ENCODE data around the gene PEX11A. TPM values are rescaled to one million over a fixed set of nuclear protein-coding genes. Genes with fewer than 3 reads are reported as not detected.

PEX11A gene
- polyA plus RNA-seq, 2 of the 4 experiments (the other 2 are of a cell fraction), result 6.3 to 8.1 TPM

DNA sequence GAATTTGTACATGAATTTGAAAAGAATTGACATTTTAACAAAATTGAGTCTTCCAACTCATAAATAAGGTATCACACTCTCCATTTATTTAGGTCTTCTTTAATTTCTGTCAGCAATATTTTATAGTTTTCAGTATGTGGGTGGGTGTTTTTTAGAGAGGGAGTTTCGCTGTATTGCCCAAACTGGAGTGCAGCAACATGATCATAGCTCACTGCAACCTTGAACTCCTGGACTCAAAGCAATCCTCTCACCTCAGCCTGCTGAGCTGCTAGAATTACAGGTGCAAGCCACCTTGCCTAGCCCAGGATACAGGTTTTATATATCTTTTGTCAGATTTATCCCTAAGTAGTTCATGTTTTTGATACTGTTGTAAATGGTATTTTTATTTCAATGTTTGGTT, 4.6 kb upstream of the PEX11A start:
- no peak overlapping the region for H3K4me3 ChIP-seq
- 20% methylated on average over 1 of the region's 1 CpG for WGBS (ENCODE audit: missing lambda C conversion rate)
- H3K27ac ChIP-seq, result no peak overlapping the region
- no peaks in the 10 kb centered on the region for H3K9me3 ChIP-seq
- CTCF ChIA-PET, result interaction anchor here (0.7 to 1.3 kb wide), 3 partner anchors 48 to 253 kb away, joined by 3 to 5 read pairs (median 3); no protein-coding TSS in a partner anchor
- no peak overlapping the region for H3K4me2 ChIP-seq
- 0 out of 3 replicates have a peak, but pooled peaks cover 3% of the 10 kb centered on the region for H3K4me1 ChIP-seq
- DNase-seq (ENCODE audit: low read depth in 1 of 2, low spot score in 1 of 2), result no peak
- TF ChIP-seq PHF8 (IDR thresholded peaks at IDR 0.05; ENCODE audit: borderline replicate concordance, low read depth), result no peak
- TF ChIP-seq TFCP2L1 (CRISPR knock-in tag; IDR thresholded peaks at IDR 0.05), result no peak
- TF ChIP-seq GATA3 (IDR thresholded peaks at IDR 0.05; ENCODE audit: borderline replicate concordance), result no peak
- no peak for TF ChIP-seq NR3C1 (IDR thresholded peaks at IDR 0.05)
- TF ChIP-seq SREBF2 (IDR thresholded peaks at IDR 0.05), result no peak
- TF ChIP-seq MAZ (IDR thresholded peaks at IDR 0.05; ENCODE audit: borderline replicate concordance, low read depth, low read length), result no peak
- TF ChIP-seq, protein P1, sequence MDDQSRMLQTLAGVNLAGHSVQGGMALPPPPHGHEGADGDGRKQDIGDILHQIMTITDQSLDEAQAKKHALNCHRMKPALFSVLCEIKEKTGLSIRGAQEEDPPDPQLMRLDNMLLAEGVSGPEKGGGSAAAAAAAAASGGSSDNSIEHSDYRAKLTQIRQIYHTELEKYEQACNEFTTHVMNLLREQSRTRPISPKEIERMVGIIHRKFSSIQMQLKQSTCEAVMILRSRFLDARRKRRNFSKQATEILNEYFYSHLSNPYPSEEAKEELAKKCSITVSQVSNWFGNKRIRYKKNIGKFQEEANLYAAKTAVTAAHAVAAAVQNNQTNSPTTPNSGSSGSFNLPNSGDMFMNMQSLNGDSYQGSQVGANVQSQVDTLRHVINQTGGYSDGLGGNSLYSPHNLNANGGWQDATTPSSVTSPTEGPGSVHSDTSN (IDR thresholded peaks at IDR 0.05), result no peak
- no peak for TF ChIP-seq MAFK (IDR thresholded peaks at IDR 0.05; ENCODE audit: partially characterized antibody)
- no peak for TF ChIP-seq RARB (CRISPR knock-in tag; IDR thresholded peaks at IDR 0.05)
- TF ChIP-seq, protein P2, sequence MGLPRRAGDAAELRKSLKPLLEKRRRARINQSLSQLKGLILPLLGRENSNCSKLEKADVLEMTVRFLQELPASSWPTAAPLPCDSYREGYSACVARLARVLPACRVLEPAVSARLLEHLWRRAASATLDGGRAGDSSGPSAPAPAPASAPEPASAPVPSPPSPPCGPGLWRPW (IDR thresholded peaks at IDR 0.05), result no peak
- TF ChIP-seq EHMT2 (IDR thresholded peaks at IDR 0.05; ENCODE audit: low read depth), result no peak
- no peak for TF ChIP-seq CHD4 (IDR thresholded peaks at IDR 0.05; ENCODE audit: borderline replicate concordance)
- TF ChIP-seq ZNF302 (CRISPR knock-in tag; IDR thresholded peaks at IDR 0.05), result no peak
- no peak for TF ChIP-seq CBX8 (IDR thresholded peaks at IDR 0.05)
- FAIRE-seq, result no peak
- POLR2A ChIA-PET, result no interaction called here
- ATAC-seq, result no peak

DNA sequence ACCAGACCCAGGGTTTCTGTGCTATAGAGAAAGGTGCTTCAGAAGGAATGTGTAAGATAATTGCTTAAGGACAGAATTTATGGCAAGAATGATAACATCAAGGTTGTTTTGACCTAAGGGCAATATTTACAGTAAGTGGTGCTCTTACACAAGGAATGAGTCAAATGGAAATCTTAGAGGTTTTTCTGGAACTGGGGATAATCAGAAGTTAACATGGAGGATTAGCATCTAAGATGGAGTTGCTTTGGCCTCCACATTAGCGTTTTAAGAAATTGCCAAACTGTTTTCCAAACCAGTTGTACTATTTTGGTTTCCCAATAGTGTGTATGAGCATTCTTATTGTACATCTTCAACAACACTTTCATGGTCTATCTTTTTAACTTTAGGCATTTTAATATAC, 3.1 kb upstream of the PEX11A start:
- Histone ChIP-seq H3K4me2 (no peak overlapping the region), H3K4me3 (no peak overlapping the region), H3K9me3 (no peaks in the 10 kb centered on the region), H3K27ac (no peak overlapping the region), H3K4me1 (0 out of 3 replicates have a peak, but pooled peaks cover 5% of the 10 kb centered on the region)
- WGBS (ENCODE audit: missing lambda C conversion rate), result 38% methylated on average over 1 of the region's 1 CpG
- DNase-seq (ENCODE audit: low read depth in 1 of 2, low spot score in 1 of 2), result no peak
- CTCF ChIA-PET, result no interaction called here
- POLR2A ChIA-PET, result no interaction called here
- FAIRE-seq, result no peak
- no peak for ATAC-seq
- TF ChIP-seq CHD2 (IDR thresholded peaks at IDR 0.05; ENCODE audit: low read length, partially characterized antibody) (no peak), JUN (IDR thresholded peaks at IDR 0.05) (no peak), ESRRA (IDR thresholded peaks at IDR 0.05; ENCODE audit: borderline replicate concordance, low read length) (no peak), BHLHE40 (IDR thresholded peaks at IDR 0.05; ENCODE audit: low read depth, low read length) (no peak), ZNF302 (CRISPR knock-in tag; IDR thresholded peaks at IDR 0.05) (no peak), EHMT2 (IDR thresholded peaks at IDR 0.05; ENCODE audit: low read depth) (no peak)
- TF ChIP-seq, protein P3, sequence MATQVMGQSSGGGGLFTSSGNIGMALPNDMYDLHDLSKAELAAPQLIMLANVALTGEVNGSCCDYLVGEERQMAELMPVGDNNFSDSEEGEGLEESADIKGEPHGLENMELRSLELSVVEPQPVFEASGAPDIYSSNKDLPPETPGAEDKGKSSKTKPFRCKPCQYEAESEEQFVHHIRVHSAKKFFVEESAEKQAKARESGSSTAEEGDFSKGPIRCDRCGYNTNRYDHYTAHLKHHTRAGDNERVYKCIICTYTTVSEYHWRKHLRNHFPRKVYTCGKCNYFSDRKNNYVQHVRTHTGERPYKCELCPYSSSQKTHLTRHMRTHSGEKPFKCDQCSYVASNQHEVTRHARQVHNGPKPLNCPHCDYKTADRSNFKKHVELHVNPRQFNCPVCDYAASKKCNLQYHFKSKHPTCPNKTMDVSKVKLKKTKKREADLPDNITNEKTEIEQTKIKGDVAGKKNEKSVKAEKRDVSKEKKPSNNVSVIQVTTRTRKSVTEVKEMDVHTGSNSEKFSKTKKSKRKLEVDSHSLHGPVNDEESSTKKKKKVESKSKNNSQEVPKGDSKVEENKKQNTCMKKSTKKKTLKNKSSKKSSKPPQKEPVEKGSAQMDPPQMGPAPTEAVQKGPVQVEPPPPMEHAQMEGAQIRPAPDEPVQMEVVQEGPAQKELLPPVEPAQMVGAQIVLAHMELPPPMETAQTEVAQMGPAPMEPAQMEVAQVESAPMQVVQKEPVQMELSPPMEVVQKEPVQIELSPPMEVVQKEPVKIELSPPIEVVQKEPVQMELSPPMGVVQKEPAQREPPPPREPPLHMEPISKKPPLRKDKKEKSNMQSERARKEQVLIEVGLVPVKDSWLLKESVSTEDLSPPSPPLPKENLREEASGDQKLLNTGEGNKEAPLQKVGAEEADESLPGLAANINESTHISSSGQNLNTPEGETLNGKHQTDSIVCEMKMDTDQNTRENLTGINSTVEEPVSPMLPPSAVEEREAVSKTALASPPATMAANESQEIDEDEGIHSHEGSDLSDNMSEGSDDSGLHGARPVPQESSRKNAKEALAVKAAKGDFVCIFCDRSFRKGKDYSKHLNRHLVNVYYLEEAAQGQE (IDR thresholded peaks at IDR 0.05), result no peak
- TF ChIP-seq, protein P4, sequence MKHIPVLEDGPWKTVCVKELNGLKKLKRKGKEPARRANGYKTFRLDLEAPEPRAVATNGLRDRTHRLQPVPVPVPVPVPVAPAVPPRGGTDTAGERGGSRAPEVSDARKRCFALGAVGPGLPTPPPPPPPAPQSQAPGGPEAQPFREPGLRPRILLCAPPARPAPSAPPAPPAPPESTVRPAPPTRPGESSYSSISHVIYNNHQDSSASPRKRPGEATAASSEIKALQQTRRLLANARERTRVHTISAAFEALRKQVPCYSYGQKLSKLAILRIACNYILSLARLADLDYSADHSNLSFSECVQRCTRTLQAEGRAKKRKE (CRISPR knock-in tag; IDR thresholded peaks at IDR 0.05; ENCODE audit: low read depth), result no peak
